Uterus (tissue), 4 donors: ENCODE data around the gene DIAPH3. TPM values are rescaled to one million over a fixed set of nuclear protein-coding genes. Genes with fewer than 3 reads are reported as not detected.
"Not testable (repeated sequence)": the region's sequence is repeated elsewhere in the genome, so short reads cannot be mapped to it uniquely, and the experiment has no call there.

ENCODE experiments used
- DNase-seq, 2 donors: peaks; one replicate each; pipeline ENCODE4 v3.0.0-alpha.2; 2019 to 2020
- H3K27ac ChIP-seq, 2 donors: fragments of 200-600 bp; sonication (generic); 1 replicate in 1 of 2; 2 replicates in 1 of 2; pipeline ENCODE4 v1.5.1; 2016 to 2018
- H3K27me3 ChIP-seq, 2 donors: fragments of 200-600 bp; sonication (generic); one replicate each; pipeline ENCODE4 v1.5.1; 2018 to 2019; ENCODE audit warnings: control low read depth in 1 of 2
- H3K36me3 ChIP-seq, 2 donors: fragments of 200-600 bp; sonication (generic); one replicate each; pipeline ENCODE4 v1.5.1; 2019; ENCODE audit warnings: control low read depth in 1 of 2
- H3K4me1 ChIP-seq, 2 donors: fragments of 200-600 bp; sonication (generic); one replicate each; pipeline ENCODE4 v1.5.1; 2018 to 2019; ENCODE audit warnings: control low read depth in 1 of 2
- H3K4me3 ChIP-seq, 2 donors: fragments of 200-600 bp; sonication (generic); 1 replicate in 1 of 2; 2 replicates in 1 of 2; pipeline ENCODE4 v1.5.1; 2018 to 2019; ENCODE audit warnings: mild to moderate bottlenecking in 1 of 2
- H3K9me3 ChIP-seq, 2 donors: fragments of 200-600 bp; sonication (generic); one replicate each; pipeline ENCODE4 v1.5.1; 2019; ENCODE audit warnings: control low read depth in 1 of 2
- CTCF ChIP-seq, 4 experiments: fragments of 200-600 bp in 2 of 4; fragments of 450-650 bp in 2 of 4; sonication (generic) in 2 of 4; IDR thresholded peaks; one replicate each; pipeline ENCODE4 v1.5.1; 2016 to 2019; ENCODE audit warnings: antibody characterized with exemption in 4 of 4, mild to moderate bottlenecking in 2 of 4, moderate library complexity in 1 of 4
- POLR2A ChIP-seq, 2 donors: fragments of 450-650 bp; IDR thresholded peaks; one replicate each; pipeline ENCODE4 v1.6.1; 2016; ENCODE audit warnings: antibody characterized with exemption in 2 of 2, mild to moderate bottlenecking in 1 of 2, moderate library complexity in 1 of 2
- intact Hi-C: fragments of 100-400 bp; cut with DNase I; formaldehyde crosslinking; loops from one replicate; pipeline ENCODE4 v1.15.1; 2023; ENCODE audit warnings: low total_unique reads
- total RNA-seq, 4 donors: library from RNA; depleted of rRNA in 3 of 4; stranded (reverse); fragments of >200 nt in 3 of 4; gene quantifications; one replicate each; pipeline versions ENCODE4 v1.1.0 to v1.2.4, GENCODE V29; 2014 to 2023
- donor health status: DM: yes; HTN: yes; CAD: no.

DIAPH3 gene
- total RNA-seq, 4 donors from 2014 or later: 11.4 TPM; not detected in 3

- H3K27me3 ChIP-seq: no peaks in the 10 kb centered on the region
- H3K36me3 ChIP-seq: no peaks in the 10 kb centered on the region
- no peak for DNase-seq
- no peak overlapping the region for H3K4me3 ChIP-seq
- no peaks in the 10 kb centered on the region for H3K4me1 ChIP-seq
- H3K9me3 ChIP-seq: no peaks in the 10 kb centered on the region
- TF ChIP-seq POLR2A (IDR thresholded peaks at IDR 0.05) (no peak), CTCF (IDR thresholded peaks at IDR 0.05) (no peak)
- no peak overlapping the region for H3K27ac ChIP-seq
- intact Hi-C loops: no loop called here
These were observed 102.0 kb downstream of the DIAPH3 start for GRCh38 chr13:60061737-60062136.

GRCh38 chr13:60051754-60052285 lies 111.9 kb downstream of the DIAPH3 start:
- H3K4me1 ChIP-seq: no peaks in the 10 kb centered on the region
- intact Hi-C loops: no loop called here
- no peak overlapping the region for H3K4me3 ChIP-seq
- H3K27me3 ChIP-seq: no peaks in the 10 kb centered on the region
- DNase-seq: no peak
- no peak overlapping the region for H3K27ac ChIP-seq
- no peaks in the 10 kb centered on the region for H3K36me3 ChIP-seq
- no peak for TF ChIP-seq CTCF (IDR thresholded peaks at IDR 0.05)
- no peak for TF ChIP-seq POLR2A (IDR thresholded peaks at IDR 0.05)
- H3K9me3 ChIP-seq: no peaks in the 10 kb centered on the region

GRCh38 chr13:60048353-60048752 lies 115.4 kb downstream of the DIAPH3 start:
- DNase-seq, intact Hi-C loops, H3K4me3 ChIP-seq, H3K27ac ChIP-seq, H3K36me3 ChIP-seq, H3K27me3 ChIP-seq, H3K4me1 ChIP-seq, H3K9me3 ChIP-seq: not testable (repeated sequence)

GRCh38 chr13:60047918-60048317 lies 115.8 kb downstream of the DIAPH3 start:
- Histone ChIP-seq H3K4me3 (no peak overlapping the region), H3K9me3 (no peaks in the 10 kb centered on the region), H3K36me3 (no peaks in the 10 kb centered on the region), H3K27me3 (no peaks in the 10 kb centered on the region), H3K27ac (no peak overlapping the region), H3K4me1 (no peaks in the 10 kb centered on the region)
- intact Hi-C loops: no loop called here
- DNase-seq: no peak
- no peak for TF ChIP-seq POLR2A (IDR thresholded peaks at IDR 0.05)
- TF ChIP-seq CTCF (IDR thresholded peaks at IDR 0.05): no peak

GRCh38 chr13:60044321-60044720 lies 119.4 kb downstream of the DIAPH3 start:
- H3K4me1 ChIP-seq: no peaks in the 10 kb centered on the region
- intact Hi-C loops: no loop called here

More at GRCh38 chr13:60044321-60044720, 119.4 kb downstream of the DIAPH3 start:
- H3K36me3 ChIP-seq: no peaks in the 10 kb centered on the region
- no peaks in the 10 kb centered on the region for H3K27me3 ChIP-seq
- no peak for DNase-seq
- H3K27ac ChIP-seq: no peak overlapping the region
- H3K9me3 ChIP-seq: no peaks in the 10 kb centered on the region
- H3K4me3 ChIP-seq: no peak overlapping the region
- no peak for TF ChIP-seq POLR2A (IDR thresholded peaks at IDR 0.05)
- no peak for TF ChIP-seq CTCF (IDR thresholded peaks at IDR 0.05)
